Effector CD8-positive, alpha-beta T cell (primary cell): ENCODE measurements around the gene NAA10.

ENCODE experiments used
- DNase-seq: peaks from one replicate; lab custom pipeline; 2025; lab: John Stamatoyannopoulos, UW

NAA10 gene

DNA sequence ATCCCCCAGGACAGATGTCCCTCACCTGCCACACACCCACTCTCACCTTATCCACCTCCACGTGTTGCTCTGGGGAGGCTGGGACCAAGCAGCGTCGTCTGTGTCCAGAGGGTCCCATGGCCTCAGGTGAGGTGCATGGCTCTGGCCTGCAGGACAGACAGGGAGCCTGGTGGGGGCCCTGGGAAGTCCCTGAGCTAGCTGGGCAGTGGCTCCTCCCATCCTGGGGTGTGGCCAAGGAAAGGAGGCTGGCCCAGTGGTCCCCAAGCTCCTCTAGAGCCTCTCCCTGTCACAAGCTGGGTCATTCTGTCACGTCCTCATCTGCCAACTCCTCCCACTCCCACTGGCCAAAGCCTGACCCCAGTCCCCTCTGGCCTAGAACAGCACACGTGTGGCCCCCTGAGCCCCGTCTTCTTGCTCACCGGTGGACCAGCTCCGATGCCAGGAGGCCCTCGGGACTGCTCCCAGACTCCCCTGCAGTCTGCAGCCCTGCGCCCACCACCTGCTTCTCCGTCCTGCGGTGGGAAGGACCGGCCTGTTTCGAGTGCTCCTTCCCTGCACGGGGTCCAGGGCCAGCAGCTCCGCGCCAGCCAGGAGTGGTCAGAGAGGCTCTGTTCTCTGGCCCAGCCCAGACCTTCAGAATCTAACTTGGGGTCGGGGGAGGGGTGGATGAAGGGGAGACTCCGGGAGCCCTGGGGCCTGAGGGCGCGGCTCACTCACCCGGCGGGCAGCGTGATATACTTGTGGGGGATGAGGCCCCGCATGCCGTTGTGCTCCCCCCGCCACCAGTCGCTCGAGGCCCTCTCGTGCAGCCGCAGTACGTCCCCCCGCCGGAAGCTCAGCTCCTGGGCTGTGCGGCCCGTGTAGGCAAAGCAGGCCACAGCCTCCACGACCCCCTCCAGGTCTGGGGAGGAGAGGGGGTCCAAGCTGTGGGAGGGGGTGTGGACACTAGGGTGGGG, 25.5 kb downstream of the NAA10 start:
- DNase-seq: no peak

DNA sequence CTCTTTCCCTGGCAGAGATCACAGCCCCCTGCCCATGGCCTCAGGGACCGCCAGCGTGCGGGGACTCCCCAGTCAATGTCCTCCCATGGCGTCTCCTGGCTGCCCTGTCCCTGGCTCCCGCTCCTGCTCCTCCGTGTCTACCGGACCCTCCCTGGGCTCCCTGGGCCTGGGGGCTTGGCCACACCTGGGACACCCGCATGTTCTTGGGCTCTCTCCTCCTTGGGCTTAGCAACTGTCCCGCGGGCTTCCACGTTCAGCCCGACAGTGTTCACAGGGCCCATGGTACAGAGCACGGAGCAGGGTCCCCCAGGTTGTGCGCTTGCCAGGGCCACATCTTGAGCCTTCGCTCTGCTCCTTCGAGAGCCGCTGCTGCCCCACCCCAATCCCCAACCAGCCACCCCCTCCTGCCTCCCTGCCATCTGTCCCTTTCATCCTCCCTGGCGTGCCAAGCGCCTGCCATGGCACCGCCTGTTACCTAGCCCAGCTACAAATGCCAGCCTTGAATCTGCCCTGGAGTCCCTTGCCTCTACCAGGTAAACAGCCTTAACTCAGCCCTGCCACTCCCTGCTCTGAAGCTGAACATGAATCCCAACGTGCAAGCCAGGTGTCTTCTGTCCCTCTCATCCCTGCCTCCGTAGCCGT, 26.5 kb downstream of the NAA10 start:
- DNase-seq: no peak

DNA sequence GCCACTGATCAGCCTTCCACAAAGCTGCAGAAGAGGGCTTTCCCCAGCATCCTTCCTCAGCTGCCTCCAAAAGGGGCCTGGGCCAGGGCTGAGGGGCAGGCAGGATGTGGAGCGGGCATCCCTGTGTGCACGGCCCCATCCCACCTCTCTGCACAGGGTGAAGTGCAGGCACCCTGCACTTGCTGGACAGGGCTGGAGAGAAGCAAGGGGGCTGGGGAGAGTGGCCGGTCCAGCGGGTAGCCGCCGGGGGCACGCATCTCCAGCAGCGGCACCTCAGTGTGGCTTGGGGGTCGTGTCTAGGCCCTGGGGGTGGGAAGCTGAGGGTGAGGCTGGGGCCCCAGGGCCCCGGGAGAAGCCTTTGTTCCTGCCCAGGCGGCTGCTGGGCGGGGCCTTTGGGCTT, 27.4 kb downstream of the NAA10 start:
- DNase-seq: no peak

DNA sequence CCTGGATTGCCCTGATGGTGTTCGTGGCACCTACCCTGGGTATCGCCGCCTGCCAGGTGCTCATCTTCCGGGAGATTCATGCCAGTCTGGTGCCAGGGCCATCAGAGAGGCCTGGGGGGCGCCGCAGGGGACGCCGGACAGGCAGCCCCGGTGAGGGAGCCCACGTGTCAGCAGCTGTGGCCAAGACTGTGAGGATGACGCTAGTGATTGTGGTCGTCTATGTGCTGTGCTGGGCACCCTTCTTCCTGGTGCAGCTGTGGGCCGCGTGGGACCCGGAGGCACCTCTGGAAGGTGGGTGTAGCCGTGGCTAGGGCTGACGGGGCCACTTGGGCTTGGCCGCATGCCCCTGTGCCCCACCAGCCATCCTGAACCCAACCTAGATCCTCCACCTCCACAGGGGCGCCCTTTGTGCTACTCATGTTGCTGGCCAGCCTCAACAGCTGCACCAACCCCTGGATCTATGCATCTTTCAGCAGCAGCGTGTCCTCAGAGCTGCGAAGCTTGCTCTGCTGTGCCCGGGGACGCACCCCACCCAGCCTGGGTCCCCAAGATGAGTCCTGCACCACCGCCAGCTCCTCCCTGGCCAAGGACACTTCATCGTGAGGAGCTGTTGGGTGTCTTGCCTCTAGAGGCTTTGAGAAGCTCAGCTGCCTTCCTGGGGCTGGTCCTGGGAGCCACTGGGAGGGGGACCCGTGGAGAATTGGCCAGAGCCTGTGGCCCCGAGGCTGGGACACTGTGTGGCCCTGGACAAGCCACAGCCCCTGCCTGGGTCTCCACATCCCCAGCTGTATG, 28.5 kb downstream of the NAA10 start:
- DNase-seq: no peak

DNA sequence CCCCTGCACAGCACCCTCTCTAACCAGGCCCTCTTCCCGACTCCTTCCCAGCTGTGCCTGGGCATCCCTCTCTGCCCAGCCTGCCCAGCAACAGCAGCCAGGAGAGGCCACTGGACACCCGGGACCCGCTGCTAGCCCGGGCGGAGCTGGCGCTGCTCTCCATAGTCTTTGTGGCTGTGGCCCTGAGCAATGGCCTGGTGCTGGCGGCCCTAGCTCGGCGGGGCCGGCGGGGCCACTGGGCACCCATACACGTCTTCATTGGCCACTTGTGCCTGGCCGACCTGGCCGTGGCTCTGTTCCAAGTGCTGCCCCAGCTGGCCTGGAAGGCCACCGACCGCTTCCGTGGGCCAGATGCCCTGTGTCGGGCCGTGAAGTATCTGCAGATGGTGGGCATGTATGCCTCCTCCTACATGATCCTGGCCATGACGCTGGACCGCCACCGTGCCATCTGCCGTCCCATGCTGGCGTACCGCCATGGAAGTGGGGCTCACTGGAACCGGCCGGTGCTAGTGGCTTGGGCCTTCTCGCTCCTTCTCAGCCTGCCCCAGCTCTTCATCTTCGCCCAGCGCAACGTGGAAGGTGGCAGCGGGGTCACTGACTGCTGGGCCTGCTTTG, 29.2 kb downstream of the NAA10 start:
- DNase-seq: no peak

DNA sequence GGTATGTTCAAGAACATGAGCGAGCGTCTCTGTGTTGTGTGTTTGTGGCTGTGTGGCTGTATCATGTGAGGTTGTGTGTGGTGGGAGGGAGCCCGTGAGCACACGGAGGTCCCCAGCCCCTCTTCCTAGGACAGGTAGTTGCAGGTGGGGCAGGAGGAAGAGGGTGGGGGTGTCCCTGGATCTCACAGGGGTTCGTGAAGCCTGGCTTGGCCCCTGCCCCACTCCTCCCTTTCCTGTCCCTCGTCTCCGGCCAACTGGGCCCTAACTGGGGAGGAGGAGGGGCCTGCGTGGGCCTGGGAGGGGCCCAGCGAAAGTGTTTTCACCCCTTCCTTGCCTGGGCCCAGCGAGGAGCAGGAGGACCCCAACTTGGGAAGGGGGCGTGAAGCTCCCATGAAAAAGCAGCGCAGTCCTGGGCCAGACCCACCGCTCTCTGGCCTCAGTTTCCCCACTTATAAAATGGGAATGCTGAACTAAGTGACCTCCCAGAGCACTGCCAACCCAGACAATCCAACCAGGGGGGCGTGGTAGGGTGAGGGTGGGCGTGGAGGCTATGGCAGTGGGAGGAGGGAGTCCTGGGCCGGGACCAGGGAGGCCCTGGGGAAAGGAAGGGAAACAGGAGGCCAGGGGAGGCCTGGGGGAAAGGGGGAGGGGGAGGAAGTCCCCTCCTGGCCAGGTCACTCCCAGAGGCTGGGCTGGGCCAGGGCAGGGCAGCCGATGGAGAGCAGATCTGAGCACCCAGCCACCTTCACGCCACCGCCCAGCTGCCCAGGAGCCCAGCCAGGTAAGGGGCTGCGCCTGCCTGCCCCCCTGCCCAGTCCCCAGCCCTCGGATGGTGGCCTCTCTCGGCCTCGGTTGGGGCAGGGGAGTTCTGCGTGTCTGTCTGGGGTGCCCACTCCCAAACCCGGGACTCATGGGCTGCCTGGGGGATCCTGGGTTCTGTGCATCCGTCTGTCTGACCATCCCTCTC, 30.6 kb downstream of the NAA10 start, which contains the start of gene AVPR2:
TSS of gene AVPR2 (plus strand) at position 683 of the 967 bp plus-strand sequence. CDS start 473 bp downstream, outside the sequence.
- DNase-seq: no peak

DNA sequence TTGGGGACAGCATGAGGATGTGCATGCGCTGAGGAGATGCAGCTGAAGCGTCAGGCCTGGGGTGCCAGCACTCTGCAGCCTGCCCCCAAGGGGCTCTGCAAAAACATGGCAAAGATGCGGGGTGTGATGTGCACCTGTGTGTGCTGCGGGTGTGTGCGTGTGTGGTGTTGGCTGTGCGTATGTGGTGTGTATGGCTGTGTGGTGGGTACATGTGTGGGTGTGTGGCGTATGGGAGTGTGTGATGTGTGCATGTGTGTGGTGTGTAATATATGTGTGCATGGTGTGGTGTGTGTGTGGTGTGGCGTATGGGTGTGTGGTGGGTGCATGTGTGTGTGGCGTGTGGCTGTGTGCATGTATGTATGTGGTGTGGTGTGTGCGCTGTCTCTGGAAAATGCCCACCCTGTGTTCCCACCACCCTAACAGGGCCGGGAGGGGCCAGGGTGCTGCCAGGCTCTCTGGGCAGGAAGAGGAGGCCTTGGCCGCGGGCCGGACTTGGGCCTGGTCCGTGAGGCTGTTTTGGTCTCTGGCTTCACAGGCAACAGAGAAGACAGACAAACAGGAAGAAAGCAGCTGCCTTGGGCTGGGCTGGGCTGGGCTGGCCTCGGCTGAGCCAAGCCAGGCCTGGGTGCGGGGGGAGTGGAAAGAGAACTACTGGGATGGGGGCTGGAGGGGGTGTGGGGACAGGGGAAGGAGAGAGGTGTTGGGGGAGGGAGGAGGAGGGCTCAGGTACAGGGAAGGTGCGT, 31.4 kb downstream of the NAA10 start:
- DNase-seq: no peak

DNA sequence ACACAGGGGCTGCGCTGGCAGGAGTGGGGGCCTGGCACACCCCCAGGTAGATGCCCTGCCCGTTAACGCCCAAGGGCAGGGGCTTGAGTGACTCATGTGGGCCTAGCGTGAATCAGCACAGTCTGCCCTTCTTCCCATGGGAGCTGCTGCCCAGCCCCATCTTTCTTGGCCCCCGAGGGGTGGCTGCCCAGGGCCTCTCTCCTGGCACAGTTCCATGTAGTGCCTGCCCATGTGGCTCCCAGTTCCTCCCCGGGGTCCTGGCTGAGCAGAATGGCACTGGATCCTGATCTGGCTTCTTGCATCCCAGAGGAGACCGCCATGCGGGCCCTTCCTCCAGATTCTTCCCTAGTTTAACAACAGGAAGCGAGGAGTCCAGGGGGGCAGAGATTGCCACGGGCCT, 32.5 kb downstream of the NAA10 start:
- no peak for DNase-seq

DNA sequence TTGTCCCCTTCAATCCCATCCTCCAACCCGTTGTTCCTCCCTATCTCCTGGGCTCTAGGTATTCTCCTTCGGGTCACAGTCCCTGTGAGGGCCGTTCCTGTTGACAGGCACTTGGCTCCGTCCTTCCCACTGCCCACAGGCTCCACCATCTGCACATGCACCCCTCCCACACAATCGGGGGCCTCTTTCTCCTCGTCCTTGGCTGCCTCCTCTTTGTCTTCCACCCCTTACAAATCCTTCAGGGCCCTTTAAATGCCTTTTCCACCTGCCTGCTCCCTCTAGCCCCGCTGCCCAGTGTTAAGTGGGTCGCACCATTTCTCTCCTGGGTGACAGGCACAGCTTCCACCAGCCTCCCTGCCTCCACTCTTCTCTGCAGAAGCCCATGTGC, 33.1 kb downstream of the NAA10 start:
- no peak for DNase-seq

DNA sequence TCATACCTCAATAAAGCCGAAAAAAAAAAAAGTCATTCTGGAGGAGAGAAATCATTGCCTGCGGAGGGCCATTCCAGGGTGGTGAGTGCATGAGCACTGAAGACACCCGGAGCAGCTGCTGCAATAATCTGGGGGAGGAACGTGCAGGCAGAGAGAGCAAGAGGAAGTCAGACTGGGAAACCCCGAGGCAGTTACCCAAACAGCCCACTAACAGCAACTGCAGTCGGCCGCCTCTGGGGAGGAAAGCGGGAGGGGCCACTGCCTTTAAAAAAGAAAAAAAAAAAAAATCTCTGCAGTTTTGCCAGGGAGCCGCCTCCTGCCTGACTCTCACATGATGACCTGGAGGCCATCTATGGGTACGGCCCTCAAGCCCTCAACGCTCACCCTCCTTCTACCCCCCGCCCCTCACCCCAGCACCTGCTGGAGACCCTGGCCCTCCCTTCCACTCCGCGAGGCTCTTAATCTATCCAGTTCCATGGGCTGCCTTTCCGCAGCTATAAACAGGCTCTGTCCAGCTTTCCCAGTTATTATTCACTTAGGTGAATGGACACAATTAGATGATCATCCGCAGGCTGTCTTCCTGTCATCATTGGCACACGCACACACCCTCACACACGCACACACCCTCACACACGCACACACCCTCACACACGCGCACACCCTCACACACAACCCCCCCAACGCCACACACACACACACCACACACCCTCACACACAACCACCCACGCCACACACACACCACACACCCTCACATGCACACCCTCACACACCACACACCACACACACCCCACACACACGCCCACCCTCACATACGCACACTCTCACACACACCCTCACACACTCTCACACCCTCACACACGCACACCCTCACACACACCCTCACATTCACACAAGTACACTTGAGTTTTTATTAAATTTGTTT, 33.7 kb downstream of the NAA10 start:
- DNase-seq: peak; percentile 21

DNA sequence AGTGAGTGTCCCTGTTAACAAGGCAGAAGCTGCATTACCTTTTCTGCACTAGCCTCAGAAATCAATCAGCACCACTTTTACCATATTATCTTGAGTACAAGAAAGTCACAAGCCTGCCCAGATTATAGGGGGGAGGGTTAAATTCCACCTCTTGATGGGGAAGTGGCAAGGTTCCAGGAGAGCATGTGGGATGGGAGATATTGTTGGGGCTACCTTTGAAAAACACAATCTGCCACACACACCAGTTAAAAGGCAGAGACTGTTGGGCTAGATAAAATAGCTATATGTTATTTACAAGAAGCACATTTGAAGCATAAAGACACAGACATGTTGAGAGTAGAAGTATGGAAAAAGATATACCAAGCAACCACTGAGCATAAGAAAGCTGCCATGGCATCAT, 36.9 kb downstream of the NAA10 start:
- no peak for DNase-seq

DNA sequence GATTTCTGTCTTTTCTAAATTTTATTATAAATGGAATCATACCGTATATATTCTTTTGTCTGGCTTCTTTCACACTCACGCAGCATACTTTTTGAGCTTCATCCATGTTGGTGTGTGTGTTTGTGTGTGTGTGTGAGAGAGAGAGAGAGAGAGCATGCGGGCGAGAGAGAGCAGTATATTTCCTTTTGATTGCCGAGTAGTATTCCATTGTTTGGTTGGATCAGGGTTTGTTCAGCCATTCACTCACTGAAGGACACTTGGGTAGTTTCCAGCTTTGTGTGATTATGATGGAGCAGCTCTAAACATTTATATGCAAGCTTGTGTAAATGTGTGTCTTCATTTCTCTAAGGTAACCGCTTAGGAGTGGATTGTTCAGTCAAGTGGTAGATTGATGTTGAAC, 45.7 kb downstream of the NAA10 start:
- DNase-seq: no peak

DNA sequence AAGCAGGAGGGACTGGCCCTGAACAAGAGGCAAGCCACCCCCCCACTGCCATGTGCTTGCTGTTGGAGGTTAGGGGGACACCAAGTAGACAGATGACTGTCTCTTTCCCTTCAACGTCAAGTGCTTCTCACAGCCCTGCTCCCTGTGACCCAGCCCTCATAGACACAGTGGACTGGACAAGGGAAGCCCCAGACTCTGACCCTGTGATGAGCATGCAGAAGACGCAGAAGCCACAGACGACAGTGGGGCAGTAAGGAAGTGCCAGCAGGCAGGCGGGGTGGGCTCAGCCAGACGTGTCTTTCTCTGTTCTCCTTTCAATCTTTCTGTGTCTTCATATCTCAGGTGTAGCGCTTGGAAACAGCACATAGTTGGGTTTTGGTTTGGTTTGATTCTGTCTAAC, 46.5 kb downstream of the NAA10 start:
- DNase-seq: no peak

DNA sequence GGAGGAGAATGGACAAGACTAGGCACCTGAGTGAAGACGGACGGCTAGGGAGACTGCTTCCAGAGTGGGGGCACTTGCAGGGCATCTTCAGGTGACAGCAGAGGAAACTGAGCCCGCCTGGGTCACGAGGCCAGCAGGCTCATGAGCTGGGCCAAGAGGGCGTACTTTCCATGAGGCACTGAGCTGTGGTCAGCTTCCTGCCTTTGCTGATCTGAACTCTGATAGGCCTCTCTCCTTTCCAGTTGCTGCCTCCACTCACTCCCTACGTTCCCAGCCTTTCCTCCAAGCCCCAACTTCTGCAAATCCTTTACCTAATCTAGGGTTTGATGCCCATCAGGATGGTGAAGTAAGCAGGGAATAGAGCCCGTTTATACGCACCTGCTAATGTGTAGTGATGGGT, 47.5 kb downstream of the NAA10 start:
- DNase-seq: no peak

DNA sequence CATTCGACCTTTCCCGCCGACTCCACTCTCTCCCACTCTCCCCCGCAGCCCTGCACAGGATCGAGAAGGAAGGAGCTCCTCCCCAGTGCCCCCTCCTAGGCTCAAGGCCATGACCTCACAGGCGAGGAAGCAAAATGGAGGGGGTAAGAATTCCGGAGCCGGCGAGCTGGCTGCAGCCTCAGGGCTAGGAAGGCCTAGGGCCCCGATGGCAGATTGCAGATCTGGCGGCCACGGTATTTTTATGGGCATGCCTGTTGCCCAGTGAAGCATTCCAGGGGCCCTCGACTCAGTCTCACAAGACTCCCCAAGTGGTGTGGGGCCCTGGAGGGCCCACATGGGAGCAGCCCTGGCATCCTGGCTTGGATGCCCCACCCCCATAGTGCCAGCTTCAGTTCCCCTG, 47.9 kb downstream of the NAA10 start:
- no peak for DNase-seq

DNA sequence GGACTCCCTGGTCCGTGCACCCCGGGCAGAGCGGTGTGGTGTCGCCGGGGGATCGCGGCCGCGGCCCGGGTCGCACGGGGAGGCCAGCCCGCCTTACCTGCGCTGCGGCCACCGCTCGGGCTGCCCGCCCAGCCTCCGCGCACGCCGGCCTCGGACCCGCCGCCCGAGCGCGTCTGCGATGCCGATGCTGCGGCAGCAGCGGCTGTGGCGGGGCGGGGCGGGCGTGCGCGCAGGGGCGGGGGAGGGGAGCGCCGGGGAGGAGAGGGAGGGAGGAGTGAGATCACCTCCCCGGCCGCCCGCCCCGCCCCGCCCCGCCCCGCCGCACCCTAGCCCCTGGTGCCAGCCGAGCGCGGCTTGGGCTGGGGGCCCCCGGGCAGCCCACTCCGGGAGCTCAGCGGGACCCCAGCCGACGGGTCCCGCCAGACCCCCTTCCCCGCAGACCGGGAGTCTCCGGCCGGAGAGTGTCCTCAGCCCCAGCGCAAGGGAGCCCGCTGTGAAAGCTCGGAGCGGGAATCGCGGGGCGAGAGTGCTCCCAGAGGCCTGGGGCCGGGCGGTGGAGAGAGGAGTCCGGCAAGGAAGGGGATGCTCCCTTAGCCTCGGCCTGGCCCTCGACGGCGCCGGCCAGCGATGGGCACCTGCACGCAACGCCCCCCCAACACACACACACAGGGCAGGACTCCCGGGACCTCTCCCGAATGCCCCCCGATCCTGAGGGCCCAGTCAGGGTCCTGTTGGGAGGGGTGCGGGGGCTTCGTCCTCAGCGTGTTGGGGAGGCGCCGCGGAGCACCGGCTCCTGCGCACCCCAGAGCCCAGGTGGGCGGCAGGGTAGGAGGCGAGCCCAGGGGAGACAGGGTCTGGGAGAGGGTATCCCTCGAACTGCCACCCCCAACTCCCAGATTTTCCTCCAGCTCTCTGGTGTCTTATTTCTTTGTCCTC, 48.6 kb downstream of the NAA10 start, which contains the start of gene L1CAM:
TSS of gene L1CAM (minus strand) at position 206 of the 936 bp plus-strand sequence. CDS start 10,337 bp downstream, outside the sequence.
- DNase-seq: no peak

DNA sequence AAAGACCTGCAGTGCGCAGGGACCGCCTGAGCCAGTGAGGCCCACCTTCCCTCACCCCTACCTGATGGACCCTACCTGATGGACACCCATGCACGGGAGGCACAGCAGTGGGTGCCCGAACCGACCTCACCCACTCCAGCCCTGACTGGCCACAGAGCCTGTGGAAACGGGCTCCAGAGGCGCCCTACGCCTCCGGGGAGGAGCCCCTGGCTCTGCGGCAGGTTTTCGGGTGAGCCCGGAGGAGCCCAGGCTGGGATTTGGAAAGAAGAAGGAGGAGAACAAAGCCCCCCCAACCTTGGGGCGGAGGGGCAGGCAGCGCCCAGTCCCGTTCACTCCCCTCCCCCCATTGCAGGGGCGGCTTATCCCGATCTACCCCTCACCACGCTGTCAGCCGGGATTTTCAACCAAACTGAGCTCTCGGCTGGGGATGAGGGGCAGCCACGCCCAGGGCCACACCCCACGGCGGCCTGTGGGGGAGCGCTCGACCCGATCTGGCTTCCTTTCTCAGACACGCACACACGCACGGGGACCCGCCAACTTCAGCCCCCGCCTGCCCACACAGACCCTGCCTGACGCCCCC, 49.5 kb downstream of the NAA10 start:
- DNase-seq: no peak
